ENCODE results near the gene CHST9.

DNA sequence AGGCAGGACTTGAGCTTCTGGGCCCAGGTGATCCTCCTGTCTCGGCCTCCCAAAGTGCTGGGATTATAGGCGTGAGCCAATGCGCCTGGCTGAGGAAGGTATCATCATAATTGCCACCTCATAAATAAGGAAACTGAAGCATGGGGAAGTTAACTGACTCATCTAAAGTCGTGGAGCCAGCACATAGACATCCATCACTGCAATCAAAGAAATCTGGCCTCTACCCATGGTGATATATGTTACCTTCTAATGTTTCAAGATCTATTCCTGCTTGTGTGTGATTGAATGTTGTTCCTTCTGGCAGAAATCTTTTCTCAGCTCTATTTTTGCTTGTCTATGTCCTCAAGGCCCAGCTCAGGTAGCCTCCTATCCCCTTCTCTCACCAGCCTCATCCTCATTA lies 214.5 kb downstream of the CHST9 start:
- TF ChIP-seq ZNF384 (IDR thresholded peaks at IDR 0.05) (no peak), FOXM1 (IDR thresholded peaks at IDR 0.05; ENCODE audit: borderline replicate concordance) (no peak), SUZ12 (IDR thresholded peaks at IDR 0.05) (no peak), BHLHE40 (IDR thresholded peaks at IDR 0.05; ENCODE audit: borderline replicate concordance) (no peak), ELF4 (IDR thresholded peaks at IDR 0.05) (no peak), ARNT (IDR thresholded peaks at IDR 0.05) (no peak), LEF1 (IDR thresholded peaks at IDR 0.05; ENCODE audit: borderline replicate concordance) (no peak), SP1 (IDR thresholded peaks at IDR 0.05) (no peak), CTBP1 (IDR thresholded peaks at IDR 0.05; ENCODE audit: borderline replicate concordance) (no peak), FOXK2 (IDR thresholded peaks at IDR 0.05) (no peak), L3MBTL2 (conservative IDR thresholded peaks at IDR 0.05) (no peak), HDGF (IDR thresholded peaks at IDR 0.05; ENCODE audit: borderline replicate concordance) (no peak)
- TF ChIP-seq, protein P1, sequence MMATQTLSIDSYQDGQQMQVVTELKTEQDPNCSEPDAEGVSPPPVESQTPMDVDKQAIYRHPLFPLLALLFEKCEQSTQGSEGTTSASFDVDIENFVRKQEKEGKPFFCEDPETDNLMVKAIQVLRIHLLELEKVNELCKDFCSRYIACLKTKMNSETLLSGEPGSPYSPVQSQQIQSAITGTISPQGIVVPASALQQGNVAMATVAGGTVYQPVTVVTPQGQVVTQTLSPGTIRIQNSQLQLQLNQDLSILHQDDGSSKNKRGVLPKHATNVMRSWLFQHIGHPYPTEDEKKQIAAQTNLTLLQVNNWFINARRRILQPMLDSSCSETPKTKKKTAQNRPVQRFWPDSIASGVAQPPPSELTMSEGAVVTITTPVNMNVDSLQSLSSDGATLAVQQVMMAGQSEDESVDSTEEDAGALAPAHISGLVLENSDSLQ (IDR thresholded peaks at IDR 0.05), result no peak

Measured in HEK293T (cell line).